Thymus (tissue), 11 donors: Measurements from ENCODE around the gene RPP21. TPM values are rescaled to one million over a fixed set of nuclear protein-coding genes. Genes with fewer than 3 reads are reported as not detected.
A peak's percentile ranks its signal among the peaks of the same experiment; 100 is the strongest.
"Not testable (repeated sequence)": the region's sequence is repeated elsewhere in the genome, so short reads cannot be mapped to it uniquely, and the experiment has no call there.

Experiments used
- DNase-seq, 9 donors: peaks; one replicate each; pipeline ENCODE4 v3.0.0-alpha.2; 2013; ENCODE audit warnings: low spot score in 9 of 9, low read depth in 6 of 9, missing footprints in 1 of 9
- H3K27ac ChIP-seq, 2 donors: one replicate each; pipeline ENCODE4 v1.5.1; 2013; ENCODE audit warnings: control low read depth in 1 of 2, low read depth in 1 of 2, low read length in 1 of 2, mild to moderate bottlenecking in 1 of 2, moderate library complexity in 1 of 2
- H3K27me3 ChIP-seq, 2 donors: one replicate each; pipeline ENCODE4 v1.5.1; 2013; ENCODE audit warnings: low read length in 1 of 2; ENCODE audit not compliant: control insufficient read depth in 2 of 2, insufficient read depth in 1 of 2
- H3K36me3 ChIP-seq, 2 donors: one replicate each; pipeline ENCODE4 v1.5.1; 2013; ENCODE audit warnings: low read length in 1 of 2, mild to moderate bottlenecking in 1 of 2, moderate library complexity in 1 of 2; ENCODE audit not compliant: control insufficient read depth in 2 of 2, insufficient read depth in 2 of 2
- H3K4me1 ChIP-seq, 2 donors: one replicate each; pipeline ENCODE4 v1.5.1; 2013; ENCODE audit warnings: low read length in 2 of 2; ENCODE audit not compliant: control insufficient read depth in 2 of 2, insufficient read depth in 2 of 2
- H3K4me3 ChIP-seq, 2 donors: one replicate each; pipeline ENCODE4 v1.5.1; 2013; ENCODE audit warnings: low read length in 2 of 2, control low read depth in 1 of 2, mild to moderate bottlenecking in 1 of 2
- H3K9me3 ChIP-seq, 2 donors: one replicate each; pipeline ENCODE4 v1.5.1; 2013; ENCODE audit warnings: low read length in 1 of 2, mild to moderate bottlenecking in 1 of 2; ENCODE audit not compliant: control insufficient read depth in 2 of 2, insufficient read depth in 1 of 2
- whole genome bisulfite sequencing: extraction: QIAGEN DNeasy Blood & Tissue Kit; methylation state at CpG from one replicate; pipeline ENCODE4 v1.1.7; 2013; 5-methylcytosine and 5-hydroxymethylcytosine counted together
- polyA plus RNA-seq: library from polyadenylated mRNA; stranded (reverse); fragments of 200-250 nt; gene quantifications from one replicate; pipeline ENCODE4 v1.2.3, GENCODE V29; 2013
- total RNA-seq: library from RNA; stranded (reverse); fragments of 120-200 nt; gene quantifications from one replicate; pipeline ENCODE4 v1.2.4, GENCODE V29; 2013
- donor health status: healthy.

The RPP21 gene
- total and polyA plus RNA-seq, 2 donors: 35.4 to 76.2 TPM

DNA sequence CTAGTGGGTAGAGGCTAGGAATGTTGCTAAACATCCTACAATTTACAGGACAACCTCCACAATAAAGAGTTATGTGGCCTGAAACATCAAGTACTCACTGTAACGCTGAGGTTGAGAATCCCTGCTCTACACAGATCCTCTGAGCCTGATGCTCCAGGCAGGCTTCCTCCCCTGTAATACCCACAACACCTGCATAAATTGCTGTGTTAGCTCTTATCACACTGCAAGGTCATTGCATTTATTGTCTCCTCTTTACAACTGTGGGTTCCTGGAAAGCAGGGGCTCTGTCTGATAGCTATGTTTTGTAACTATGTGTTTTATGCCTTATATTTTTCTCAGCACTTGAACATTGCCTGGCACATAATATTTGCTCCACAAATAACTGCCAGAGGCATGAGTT lies 11.6 kb downstream of the RPP21 start:
- no peaks in the 10 kb centered on the region for H3K36me3 ChIP-seq
- WGBS: 93% methylated on average over 1 of the region's 1 CpG
- peaks cover 0 to 5% of the 10 kb centered on the region in 2 donors for H3K9me3 ChIP-seq
- H3K4me1 ChIP-seq: peaks cover 0 to 6% of the 10 kb centered on the region in 2 donors
- no peak for DNase-seq
- peaks cover 27 to 64% of the 10 kb centered on the region in 2 donors for H3K27me3 ChIP-seq
- no peak overlapping the region for H3K4me3 ChIP-seq
- H3K27ac ChIP-seq: no peak overlapping the region

DNA sequence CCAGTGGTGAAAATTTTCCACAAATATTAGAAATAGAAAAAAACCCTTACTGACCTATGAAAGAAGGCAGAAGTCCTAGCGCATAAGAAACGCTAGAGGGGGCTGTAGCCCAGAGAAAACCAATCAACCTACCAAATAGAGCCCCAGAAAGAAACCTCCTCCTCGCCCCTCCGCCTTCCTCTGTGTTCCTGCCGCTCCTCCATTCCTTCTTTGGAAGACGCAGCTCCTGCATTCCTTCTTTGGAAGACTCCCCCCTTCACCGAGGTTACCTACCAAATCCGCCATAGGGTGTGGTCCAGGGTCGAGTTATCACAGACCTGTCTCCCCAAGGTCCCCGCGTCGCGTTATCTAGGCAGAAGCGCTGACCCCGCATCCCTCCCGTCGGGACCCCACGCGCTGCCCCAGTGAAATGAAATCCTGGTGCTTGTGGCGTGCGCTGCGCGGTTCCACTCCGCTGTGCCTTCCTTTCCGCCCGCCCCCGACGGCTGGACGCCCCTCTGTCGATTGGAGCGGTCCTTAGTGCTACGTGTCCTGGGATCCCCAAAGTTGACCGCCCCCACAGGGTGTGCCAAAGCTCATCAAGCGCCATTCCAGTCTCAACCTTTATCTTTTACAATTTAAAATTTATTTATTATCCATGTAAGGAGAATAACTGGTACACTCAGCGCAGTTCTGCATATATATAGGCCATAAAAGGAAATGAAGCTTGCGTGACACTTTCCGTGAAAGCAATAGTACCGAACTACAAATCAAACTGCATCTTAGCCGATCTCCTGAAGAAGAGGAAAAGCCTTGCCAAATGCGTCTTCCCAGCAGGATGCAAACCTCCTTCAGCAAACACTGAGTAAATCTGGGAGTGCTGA lies 13.0 kb downstream of the RPP21 start:
- Histone ChIP-seq H3K4me1 (peaks cover 0 to 6% of the 10 kb centered on the region in 2 donors), H3K36me3 (no peaks in the 10 kb centered on the region), H3K27me3 (peaks cover 30 to 71% of the 10 kb centered on the region in 2 donors), H3K9me3 (peaks cover 2 to 5% of the 10 kb centered on the region in 2 donors), H3K27ac (no peak overlapping the region), H3K4me3 (peak overlapping the region; percentile 12 to 37)
- WGBS: 4% methylated on average over 40 of the region's 40 CpGs
- DNase-seq: peak in 7 of 9 donors; percentile 23 to 71 (median 42)

DNA sequence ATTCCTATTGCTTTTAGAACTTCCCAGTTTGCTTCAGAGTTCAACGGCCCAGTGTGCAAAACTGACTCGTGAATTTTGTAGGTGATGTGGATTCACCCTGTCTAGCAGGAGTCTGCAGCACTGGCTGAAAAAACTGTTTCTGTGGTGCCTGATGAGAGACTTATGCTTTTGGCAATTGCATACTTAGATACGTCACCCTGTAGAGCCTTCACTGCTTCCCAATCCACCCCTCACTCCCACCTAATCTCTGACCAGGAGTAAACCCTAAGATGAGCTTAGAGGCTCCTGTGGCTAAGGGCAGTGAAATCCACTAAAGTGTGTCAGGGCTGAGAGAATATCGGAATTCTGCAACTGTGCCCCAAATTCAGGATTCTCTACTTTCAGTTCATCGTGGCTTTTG lies 14.3 kb downstream of the RPP21 start:
- H3K4me1 ChIP-seq: peaks cover 0 to 6% of the 10 kb centered on the region in 2 donors
- 74% methylated on average over 5 of the region's 5 CpGs for WGBS
- no peak overlapping the region for H3K4me3 ChIP-seq
- no peaks in the 10 kb centered on the region for H3K36me3 ChIP-seq
- H3K27ac ChIP-seq: no peak overlapping the region
- peaks cover 30 to 77% of the 10 kb centered on the region in 2 donors for H3K27me3 ChIP-seq
- peaks cover 2 to 5% of the 10 kb centered on the region in 2 donors for H3K9me3 ChIP-seq
- DNase-seq: no peak

DNA sequence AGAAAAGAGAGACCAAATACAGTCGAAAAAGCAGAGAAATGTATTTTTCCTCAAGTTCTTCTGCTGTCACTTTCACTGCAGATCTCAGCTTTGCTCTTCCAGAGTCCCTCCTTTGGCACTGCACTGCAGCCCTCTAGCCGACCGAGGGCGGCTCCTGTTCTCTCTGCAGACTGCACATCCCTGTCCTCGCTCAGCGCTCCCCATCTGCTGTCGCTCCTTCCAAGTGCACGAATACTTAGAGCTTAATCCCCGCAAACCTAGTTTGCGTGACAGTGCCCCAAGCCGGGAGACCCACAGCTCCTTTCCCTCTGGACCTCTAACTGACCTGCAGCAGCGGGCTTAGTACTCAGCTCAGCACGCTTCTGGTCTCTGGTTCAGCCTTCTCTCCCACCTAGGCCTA lies 15.2 kb downstream of the RPP21 start:
- Histone ChIP-seq H3K4me1 (peaks cover 0 to 6% of the 10 kb centered on the region in 2 donors), H3K4me3 (no peak overlapping the region), H3K27ac (no peak overlapping the region), H3K9me3 (peaks cover 2 to 5% of the 10 kb centered on the region in 2 donors), H3K27me3 (peaks cover 30 to 84% of the 10 kb centered on the region in 2 donors), H3K36me3 (no peaks in the 10 kb centered on the region)
- 60% methylated on average over 13 of the region's 13 CpGs for WGBS
- no peak for DNase-seq

DNA sequence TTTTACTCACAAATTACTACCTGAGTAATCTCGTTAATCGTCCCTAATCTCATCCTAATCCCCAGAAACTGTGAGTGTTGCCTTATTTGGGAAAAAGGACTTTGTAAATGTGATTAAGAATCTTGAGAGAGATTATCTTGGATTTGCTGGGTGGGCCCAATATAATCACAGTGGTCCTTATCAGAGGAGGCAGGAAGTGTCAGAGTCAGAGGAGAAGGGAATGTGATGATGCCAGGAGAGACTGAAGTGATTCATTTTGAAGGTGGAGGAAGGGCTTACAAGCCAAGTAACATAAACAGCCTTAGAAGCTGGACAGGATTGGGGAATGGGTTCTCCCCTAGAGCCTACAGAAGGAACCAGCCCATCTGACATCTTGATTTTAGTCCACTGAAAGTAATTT lies 16.7 kb downstream of the RPP21 start:
- Histone ChIP-seq H3K4me1 (peaks cover 0 to 6% of the 10 kb centered on the region in 2 donors), H3K4me3 (no peak overlapping the region), H3K27me3 (peaks cover 33 to 84% of the 10 kb centered on the region in 2 donors), H3K27ac (no peak overlapping the region), H3K36me3 (no peaks in the 10 kb centered on the region), H3K9me3 (peaks cover 2 to 5% of the 10 kb centered on the region in 2 donors)
- no peak for DNase-seq
- 89% methylated on average over 2 of the region's 2 CpGs for WGBS

DNA sequence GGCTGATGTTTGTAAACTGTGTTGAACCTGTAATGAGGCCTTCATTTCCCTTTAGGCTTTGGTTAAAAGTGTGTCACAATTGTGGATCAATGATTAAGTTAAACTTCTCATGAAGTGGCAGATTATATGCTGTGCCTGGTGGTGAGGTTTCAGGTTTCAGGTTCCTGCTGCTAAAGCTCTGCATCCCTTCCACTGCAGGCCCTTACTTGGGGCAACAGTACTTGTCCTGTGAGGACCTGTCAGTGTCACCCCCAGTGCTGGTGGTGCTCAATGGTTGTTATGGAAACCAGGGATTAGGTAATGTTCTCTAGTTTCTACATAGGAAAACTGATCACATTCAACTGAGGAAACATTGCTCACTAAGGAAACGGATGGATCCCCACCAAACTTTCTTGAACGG lies 18.5 kb downstream of the RPP21 start:
- Histone ChIP-seq H3K4me1 (no peaks in the 10 kb centered on the region), H3K36me3 (no peaks in the 10 kb centered on the region), H3K4me3 (no peak overlapping the region), H3K27me3 (peaks cover 20 to 74% of the 10 kb centered on the region in 2 donors), H3K27ac (no peak overlapping the region), H3K9me3 (peaks cover 0 to 2% of the 10 kb centered on the region in 2 donors)
- 92% methylated on average over 2 of the region's 2 CpGs for WGBS
- DNase-seq: no peak

DNA sequence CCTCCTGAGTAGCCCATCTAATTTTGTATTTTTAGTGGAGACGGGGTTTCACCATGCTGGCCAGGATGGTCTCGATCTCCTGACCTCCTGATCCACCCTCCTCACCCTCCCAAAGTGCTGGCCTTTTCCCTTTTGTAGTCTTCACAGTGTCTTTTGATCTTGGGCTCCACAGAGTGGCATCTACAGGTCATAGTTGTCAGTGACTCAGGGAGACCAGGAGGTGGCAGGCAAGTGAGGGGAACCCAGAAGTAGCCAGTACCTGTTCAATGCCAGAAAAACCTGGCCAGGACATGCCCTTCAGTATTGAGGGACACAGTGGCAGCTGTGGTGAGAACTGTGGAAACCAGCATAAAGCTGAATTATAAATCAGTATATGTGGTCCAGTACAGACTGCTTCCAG lies 19.6 kb downstream of the RPP21 start:
- 93% methylated on average over 2 of the region's 2 CpGs for WGBS
- Histone ChIP-seq H3K9me3 (peaks cover 0 to 2% of the 10 kb centered on the region in 2 donors), H3K27me3 (peaks cover 9 to 62% of the 10 kb centered on the region in 2 donors)

DNA sequence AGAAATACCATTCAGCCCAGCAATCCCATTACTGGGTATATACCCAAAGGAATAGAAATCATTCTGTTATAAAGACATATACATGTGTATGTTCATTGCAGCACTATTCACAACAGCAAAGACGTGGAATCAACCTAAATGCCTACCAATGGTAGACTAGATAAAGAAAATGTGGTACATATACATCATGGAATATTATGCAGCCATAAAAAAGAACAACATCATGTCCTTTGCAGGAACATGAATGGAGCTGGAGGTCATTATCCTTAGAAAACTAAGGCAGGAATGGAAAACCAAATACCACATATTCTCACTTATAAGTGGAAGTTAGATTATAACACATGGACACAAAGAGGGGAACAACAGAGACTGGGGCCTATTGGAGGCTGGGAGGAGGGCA lies 24.3 kb downstream of the RPP21 start:
- 58% methylated on average over 1 of the region's 1 CpG for WGBS
- H3K9me3 ChIP-seq, H3K36me3 ChIP-seq, H3K4me3 ChIP-seq, DNase-seq, H3K27ac ChIP-seq, H3K4me1 ChIP-seq: not testable (repeated sequence)
- peaks cover 3 to 37% of the 10 kb centered on the region in 2 donors for H3K27me3 ChIP-seq

More for the DNA sequence above, 19.6 kb downstream of the RPP21 start:
- H3K4me3 ChIP-seq: no peak overlapping the region
- DNase-seq: no peak
- no peaks in the 10 kb centered on the region for H3K36me3 ChIP-seq
- H3K27ac ChIP-seq: no peak overlapping the region
- no peaks in the 10 kb centered on the region for H3K4me1 ChIP-seq

DNA sequence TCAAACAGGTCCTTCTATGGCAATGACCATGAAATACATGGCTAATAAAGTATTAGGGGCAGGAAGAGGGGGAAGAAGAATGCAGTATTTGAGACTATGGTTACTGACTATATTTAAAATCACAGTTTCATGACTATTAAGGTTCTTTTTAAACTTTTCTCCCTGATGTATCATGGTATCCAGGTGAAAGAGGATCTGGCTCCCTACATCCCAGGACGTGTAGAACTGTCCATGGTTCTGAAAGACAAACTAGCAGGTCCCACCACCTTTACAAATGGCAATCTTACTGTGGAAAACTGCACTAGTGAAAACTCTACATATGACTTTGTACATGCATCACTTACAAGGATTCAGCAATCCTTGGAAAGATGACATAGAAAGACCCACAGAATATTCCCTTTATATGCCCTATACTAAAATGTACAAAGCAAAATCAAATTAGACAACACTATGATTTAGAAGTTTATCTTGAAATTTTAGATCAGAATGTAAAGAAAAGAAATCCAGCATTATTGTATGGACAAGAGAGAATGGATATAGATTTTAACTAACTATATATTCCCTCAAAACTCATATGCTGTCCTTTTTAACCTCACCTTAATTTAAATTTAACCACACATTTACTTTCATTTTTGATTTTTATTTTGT lies 33.5 kb downstream of the RPP21 start:
- peaks cover 0 to 13% of the 10 kb centered on the region in 2 donors for H3K27me3 ChIP-seq
- H3K4me3 ChIP-seq: no peak overlapping the region
- no peaks in the 10 kb centered on the region for H3K9me3 ChIP-seq
- H3K4me1 ChIP-seq: no peaks in the 10 kb centered on the region
- no peaks in the 10 kb centered on the region for H3K36me3 ChIP-seq
- no peak overlapping the region for H3K27ac ChIP-seq
- DNase-seq: peak in 1 of 9 donors; percentile 7
- 8% methylated on average over 1 of the region's 1 CpG for WGBS
